ENCODE measurements around the gene CLDND2. TPM values are rescaled to one million over a fixed set of nuclear protein-coding genes. Genes with fewer than 3 reads are reported as not detected.
"Not testable (repeated sequence)": the region's sequence is repeated elsewhere in the genome, so short reads cannot be mapped to it uniquely, and the experiment has no call there.

The CLDND2 gene
- total RNA-seq, result not detected in 2 replicates

- peaks cover 28% of the 10 kb centered on the region for H3K4me1 ChIP-seq (ENCODE audit: insufficient read depth, low read length)
- no peaks in the 10 kb centered on the region for H3K36me3 ChIP-seq (ENCODE audit: insufficient read depth, low read length)
- H3K9me3 ChIP-seq (ENCODE audit: low read depth, low read length), result no peaks in the 10 kb centered on the region
- H4K20me1 ChIP-seq (ENCODE audit: insufficient read depth, low read length), result no peaks in the 10 kb centered on the region
- peak within 1 kb of the TSS; percentile 92 for H2AFZ ChIP-seq (ENCODE audit: low read length)
- H3K79me2 ChIP-seq (ENCODE audit: insufficient read depth, low read length), result peaks cover 22% of the 10 kb centered on the region
- no peaks in the 10 kb centered on the region for H3K27me3 ChIP-seq (ENCODE audit: insufficient read depth, low read length)
- H3K4me3 ChIP-seq (ENCODE audit: insufficient read depth, low read length), result peak within 1 kb of the TSS; percentile 99
- TF ChIP-seq CTCF (IDR thresholded peaks at IDR 0.05; ENCODE audit: extremely low read depth, low read depth, low read length), result no peak
- peak within 1 kb of the TSS; percentile 70 for H3K27ac ChIP-seq (ENCODE audit: low read depth, low read length)
- H3K4me2 ChIP-seq (ENCODE audit: insufficient read depth, low read length), result peak within 1 kb of the TSS; percentile 100
- DNase-seq (ENCODE audit: insufficient read length, low spot score, missing footprints), result peak; percentile 66
Measured at GRCh38 chr19:51368366-51369282, at the start of gene CLDND2. TSS of gene CLDND2 (minus strand) at chr19:51369003. CDS start at chr19:51368577, 426 bp downstream.

- TF ChIP-seq CTCF (IDR thresholded peaks at IDR 0.05; ENCODE audit: extremely low read depth, low read depth, low read length), result no peak
- no peak overlapping the region for H2AFZ ChIP-seq (ENCODE audit: low read length)
- no peaks in the 10 kb centered on the region for H3K27me3 ChIP-seq (ENCODE audit: insufficient read depth, low read length)
- H3K4me1 ChIP-seq (ENCODE audit: insufficient read depth, low read length), result no peaks in the 10 kb centered on the region
- no peak overlapping the region for H3K4me3 ChIP-seq (ENCODE audit: insufficient read depth, low read length)
- no peak overlapping the region for H3K4me2 ChIP-seq (ENCODE audit: insufficient read depth, low read length)
- no peak for DNase-seq (ENCODE audit: insufficient read length, low spot score, missing footprints)
- no peaks in the 10 kb centered on the region for H3K36me3 ChIP-seq (ENCODE audit: insufficient read depth, low read length)
- H3K79me2 ChIP-seq (ENCODE audit: insufficient read depth, low read length), result no peaks in the 10 kb centered on the region
- no peaks in the 10 kb centered on the region for H4K20me1 ChIP-seq (ENCODE audit: insufficient read depth, low read length)
- no peaks in the 10 kb centered on the region for H3K9me3 ChIP-seq (ENCODE audit: low read depth, low read length)
- no peak overlapping the region for H3K27ac ChIP-seq (ENCODE audit: low read depth, low read length)
Measured at GRCh38 chr19:51417810-51418157, 49.0 kb upstream of the CLDND2 start.

- DNase-seq (ENCODE audit: insufficient read length, low spot score, missing footprints), result no peak
- H2AFZ ChIP-seq (ENCODE audit: low read length), result no peak within 1 kb of the TSS
Measured at GRCh38 chr19:51417107-51417809, 48.5 kb upstream of the CLDND2 start, which contains the start of gene SIGLEC10. TSS of gene SIGLEC10 (minus strand) at chr19:51417642. CDS start at chr19:51417581, 61 bp downstream.

GRCh38 chr19:51416422-51416821, 47.6 kb upstream of the CLDND2 start:
- H3K4me3 ChIP-seq (ENCODE audit: insufficient read depth, low read length); H3K9me3 ChIP-seq (ENCODE audit: low read depth, low read length); H3K4me1 ChIP-seq (ENCODE audit: insufficient read depth, low read length); H3K27me3 ChIP-seq (ENCODE audit: insufficient read depth, low read length); H2AFZ ChIP-seq (ENCODE audit: low read length); H3K4me2 ChIP-seq (ENCODE audit: insufficient read depth, low read length); DNase-seq (ENCODE audit: insufficient read length, low spot score, missing footprints); H3K79me2 ChIP-seq (ENCODE audit: insufficient read depth, low read length); H4K20me1 ChIP-seq (ENCODE audit: insufficient read depth, low read length); H3K27ac ChIP-seq (ENCODE audit: low read depth, low read length); H3K36me3 ChIP-seq (ENCODE audit: insufficient read depth, low read length): not testable (repeated sequence)

More at GRCh38 chr19:51417107-51417809, 48.5 kb upstream of the CLDND2 start, which contains the start of gene SIGLEC10:
- H3K36me3 ChIP-seq (ENCODE audit: insufficient read depth, low read length), result no peaks in the 10 kb centered on the region
- TF ChIP-seq CTCF (IDR thresholded peaks at IDR 0.05; ENCODE audit: extremely low read depth, low read depth, low read length), result no peak
- H4K20me1 ChIP-seq (ENCODE audit: insufficient read depth, low read length), result no peaks in the 10 kb centered on the region
- H3K4me2 ChIP-seq (ENCODE audit: insufficient read depth, low read length), result no peak within 1 kb of the TSS
- H3K27me3 ChIP-seq (ENCODE audit: insufficient read depth, low read length), result no peaks in the 10 kb centered on the region
- H3K4me1 ChIP-seq (ENCODE audit: insufficient read depth, low read length), result no peaks in the 10 kb centered on the region
- no peaks in the 10 kb centered on the region for H3K79me2 ChIP-seq (ENCODE audit: insufficient read depth, low read length)
- no peaks in the 10 kb centered on the region for H3K9me3 ChIP-seq (ENCODE audit: low read depth, low read length)
- no peak within 1 kb of the TSS for H3K27ac ChIP-seq (ENCODE audit: low read depth, low read length)
- H3K4me3 ChIP-seq (ENCODE audit: insufficient read depth, low read length), result no peak within 1 kb of the TSS

All from osteoblast (primary cell).